Karpas-422 (cell line): ENCODE results near the gene ZNF619. TPM values are rescaled to one million over a fixed set of nuclear protein-coding genes. Genes with fewer than 3 reads are reported as not detected.

Experiments used
- DNase-seq: peaks from one replicate; pipeline ENCODE4 v3.0.0-alpha.2; 2015
- H2AFZ ChIP-seq: fragments of 200-600 bp; sonication (generic); 2 replicates; pipeline ENCODE4 v1.6.1; 2014; ENCODE audit warnings: antibody characterized with exemption, low read length, mixed read lengths
- H3K27ac ChIP-seq: fragments of 200-600 bp; sonication (generic); 2 replicates; pipeline ENCODE4 v1.5.1; 2014; ENCODE audit warnings: mild to moderate bottlenecking, low read length, moderate library complexity
- H3K27me3 ChIP-seq: fragments of 200-600 bp; sonication (generic); 2 replicates; pipeline ENCODE4 v1.6.1; 2014; ENCODE audit warnings: low read length, mixed read lengths
- H3K36me3 ChIP-seq: fragments of 200-600 bp; sonication (generic); 2 replicates; pipeline ENCODE4 v1.6.1; 2014; ENCODE audit warnings: low read length, mixed read lengths; ENCODE audit not compliant: insufficient read depth
- H3K4me1 ChIP-seq: fragments of 200-600 bp; sonication (generic); 2 replicates; pipeline ENCODE4 v1.6.1; 2014; ENCODE audit warnings: mild to moderate bottlenecking, low read length, mixed read lengths
- H3K4me2 ChIP-seq: fragments of 200-600 bp; sonication (generic); 2 replicates; pipeline ENCODE4 v1.6.1; 2014; ENCODE audit warnings: low read length, low read depth, mild to moderate bottlenecking; ENCODE audit not compliant: poor library complexity, severe bottlenecking
- H3K4me3 ChIP-seq: fragments of 200-600 bp; sonication (generic); 2 replicates; pipeline ENCODE4 v1.5.1; 2014; ENCODE audit warnings: mild to moderate bottlenecking, antibody characterized with exemption, low read length, mixed read lengths
- H3K79me2 ChIP-seq: fragments of 200-600 bp; sonication (generic); 2 replicates; pipeline ENCODE4 v1.6.1; 2014; ENCODE audit warnings: mild to moderate bottlenecking, low read length, mixed read lengths
- H3K9ac ChIP-seq: fragments of 200-600 bp; sonication (generic); 2 replicates; pipeline ENCODE4 v1.6.0; 2014; ENCODE audit warnings: low read length
- H3K9me2 ChIP-seq: fragments of 200-600 bp; sonication (generic), shearing (Covaris generic); replicated peaks from 2 replicates; pipeline ENCODE4 v1.6.0; 2014; ENCODE audit warnings: mild to moderate bottlenecking, low read length, moderate library complexity; ENCODE audit not compliant: insufficient read depth
- H3K9me3 ChIP-seq: fragments of 300-700, 200-600 bp; sonication (generic); 2 replicates; pipeline ENCODE4 v1.6.1; 2014; ENCODE audit warnings: low read length, mixed read lengths
- H4K20me1 ChIP-seq: fragments of 200-600 bp; sonication (generic); 2 replicates; pipeline ENCODE4 v1.6.1; 2014; ENCODE audit warnings: mild to moderate bottlenecking, antibody characterized with exemption, low read length, low read depth; ENCODE audit not compliant: insufficient read depth
- total RNA-seq: library from RNA; depleted of rRNA; stranded (reverse); fragments of >200 nt; shearing (Covaris generic); gene quantifications from 2 replicates; pipeline ENCODE4 v1.2.3, GENCODE V29; 2014; ENCODE audit warnings: low replicate concordance; rRNA removed

Gene ZNF619
- 13.1 and 13.3 TPM in 2 replicates for total RNA-seq

DNA sequence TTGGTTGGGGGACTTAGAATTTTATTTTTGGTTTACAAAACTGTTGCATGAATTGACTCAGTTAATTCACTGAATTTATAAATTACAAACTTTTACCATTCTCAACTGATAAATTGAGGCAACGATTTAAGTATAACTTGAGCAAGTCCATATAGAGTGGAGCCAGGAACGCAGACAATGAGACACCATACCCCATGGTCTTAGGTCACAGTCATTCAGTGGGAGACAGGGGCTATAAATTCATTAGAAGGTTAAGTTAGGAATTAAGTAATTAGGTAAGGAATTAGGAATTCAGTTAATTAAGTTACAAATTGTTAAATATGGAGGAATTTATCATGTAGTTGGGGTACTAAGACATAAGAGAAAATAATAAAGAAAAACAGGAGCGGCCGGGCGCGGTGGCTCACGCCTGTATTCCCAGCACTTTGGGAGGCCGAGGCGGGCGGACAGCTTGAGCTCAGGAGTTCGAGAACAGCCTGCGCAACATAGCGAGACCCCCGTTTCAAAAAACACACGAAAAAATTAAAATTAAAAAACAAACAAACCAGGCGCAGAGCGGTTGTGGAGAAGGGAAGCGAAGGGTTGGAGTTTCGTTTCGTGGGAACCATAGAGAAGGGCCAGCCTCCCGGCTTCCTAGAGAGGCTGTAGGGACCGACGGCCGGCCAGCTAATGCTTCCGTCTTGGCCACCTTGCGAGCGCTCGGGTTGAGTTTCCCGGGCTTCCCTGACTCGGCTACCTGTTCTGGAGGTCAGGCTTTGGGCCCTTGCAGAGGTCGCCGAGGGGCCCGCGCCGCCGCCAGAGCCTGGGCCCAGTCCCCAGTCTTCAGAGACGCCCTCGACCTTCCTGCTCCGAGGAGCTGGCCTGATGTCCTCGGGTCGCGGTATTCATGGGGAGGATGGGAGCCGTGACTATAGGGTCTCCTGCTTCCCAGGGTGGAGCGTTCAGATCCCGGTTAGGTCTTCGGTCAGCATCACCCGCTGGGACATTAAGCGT is at the start of gene ZNF619:
ZNF619 (plus strand) TSS at position 645 of the 993 bp plus-strand sequence. CDS start 858 bp downstream, outside the sequence.
- Histone ChIP-seq H3K27ac (no peak within 1 kb of the TSS), H3K9me3 (no peaks in the 10 kb centered on the region), H3K36me3 (no peaks in the 10 kb centered on the region), H3K4me1 (peaks cover 24% of the 10 kb centered on the region), H3K9me2 (no peaks in the 10 kb centered on the region), H3K79me2 (peaks cover 11% of the 10 kb centered on the region), H3K9ac (peak within 1 kb of the TSS; percentile 86), H4K20me1 (no peaks in the 10 kb centered on the region), H3K4me2 (peak within 1 kb of the TSS; percentile 97), H2AFZ (peak within 1 kb of the TSS; percentile 98), H3K4me3 (peak within 1 kb of the TSS; percentile 82), H3K27me3 (no peaks in the 10 kb centered on the region)
- DNase-seq: peak; percentile 89

DNA sequence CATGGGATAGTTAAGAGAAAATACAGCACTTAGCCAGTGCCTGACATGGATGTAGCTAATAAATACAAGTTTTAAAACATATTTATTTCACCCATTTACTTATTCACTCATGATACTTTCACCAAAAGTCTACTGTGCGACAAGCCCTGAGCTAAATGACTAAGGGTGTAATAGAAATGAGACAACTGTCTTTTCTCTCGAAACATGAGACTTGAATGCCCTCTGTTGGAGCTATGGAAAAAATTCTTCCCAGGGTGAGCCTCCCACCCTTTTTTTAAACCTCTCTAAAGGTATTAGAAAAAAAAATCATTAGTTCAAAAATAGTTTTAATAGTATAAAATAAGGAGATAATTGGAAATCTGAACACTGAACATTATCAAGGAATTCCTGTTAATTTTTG is 44.1 kb upstream of the ZNF619 start:
- no peak overlapping the region for H3K4me2 ChIP-seq
- H3K9me3 ChIP-seq: no peaks in the 10 kb centered on the region
- H2AFZ ChIP-seq: no peak overlapping the region
- H3K4me1 ChIP-seq: no peaks in the 10 kb centered on the region
- no peak overlapping the region for H3K27ac ChIP-seq
- no peaks in the 10 kb centered on the region for H3K36me3 ChIP-seq
- DNase-seq: no peak
- no peaks in the 10 kb centered on the region for H3K27me3 ChIP-seq
- H4K20me1 ChIP-seq: no peaks in the 10 kb centered on the region
- H3K9me2 ChIP-seq: no peaks in the 10 kb centered on the region
- H3K79me2 ChIP-seq: no peaks in the 10 kb centered on the region
- H3K9ac ChIP-seq: no peak overlapping the region
- H3K4me3 ChIP-seq: no peak overlapping the region

GRCh38 chr3:40437889-40438288 is 39.0 kb upstream of the ZNF619 start:
- Histone ChIP-seq H3K9me3 (no peaks in the 10 kb centered on the region), H4K20me1 (no peaks in the 10 kb centered on the region), H3K36me3 (no peaks in the 10 kb centered on the region), H3K27ac (no peak overlapping the region), H2AFZ (no peak overlapping the region), H3K4me2 (no peak overlapping the region), H3K27me3 (no peaks in the 10 kb centered on the region), H3K79me2 (no peaks in the 10 kb centered on the region), H3K9ac (no peak overlapping the region), H3K4me3 (no peak overlapping the region), H3K4me1 (no peaks in the 10 kb centered on the region), H3K9me2 (no peaks in the 10 kb centered on the region)
- no peak for DNase-seq

GRCh38 chr3:40445062-40445461 is 31.9 kb upstream of the ZNF619 start:
- Histone ChIP-seq H3K9ac (no peak overlapping the region), H3K27me3 (no peaks in the 10 kb centered on the region), H3K4me1 (no peaks in the 10 kb centered on the region), H3K9me2 (no peaks in the 10 kb centered on the region), H4K20me1 (no peaks in the 10 kb centered on the region), H3K36me3 (no peaks in the 10 kb centered on the region), H3K4me2 (no peak overlapping the region), H3K9me3 (no peaks in the 10 kb centered on the region), H2AFZ (no peak overlapping the region), H3K27ac (no peak overlapping the region), H3K79me2 (no peaks in the 10 kb centered on the region), H3K4me3 (no peak overlapping the region)
- peak; percentile 9 for DNase-seq

DNA sequence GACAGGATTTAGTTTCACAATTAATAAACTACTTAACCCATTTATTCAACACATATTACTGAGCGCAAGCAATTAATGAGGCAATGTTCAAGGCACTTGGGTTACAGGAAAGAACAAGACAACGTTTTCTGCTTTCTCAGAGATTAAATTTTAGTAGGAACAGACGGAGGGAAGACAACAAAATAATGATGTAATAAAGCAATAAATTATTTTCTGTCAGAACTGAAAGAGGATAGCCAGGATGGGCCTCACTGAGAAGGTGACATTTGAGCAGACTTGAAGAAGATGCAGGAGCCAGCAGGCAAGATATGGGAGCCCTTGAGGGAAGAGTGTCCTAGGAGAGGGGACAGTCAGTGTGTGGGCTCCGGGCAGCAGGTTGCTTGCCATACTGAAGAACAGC is 31.0 kb upstream of the ZNF619 start:
- H2AFZ ChIP-seq: no peak overlapping the region
- no peaks in the 10 kb centered on the region for H3K9me2 ChIP-seq
- H3K9ac ChIP-seq: no peak overlapping the region
- no peak overlapping the region for H3K27ac ChIP-seq
- H3K4me1 ChIP-seq: no peaks in the 10 kb centered on the region
- H3K36me3 ChIP-seq: no peaks in the 10 kb centered on the region
- H4K20me1 ChIP-seq: no peaks in the 10 kb centered on the region
- DNase-seq: peak; percentile 19
- H3K79me2 ChIP-seq: no peaks in the 10 kb centered on the region
- H3K27me3 ChIP-seq: no peaks in the 10 kb centered on the region
- no peak overlapping the region for H3K4me2 ChIP-seq
- H3K4me3 ChIP-seq: no peak overlapping the region
- H3K9me3 ChIP-seq: no peaks in the 10 kb centered on the region

DNA sequence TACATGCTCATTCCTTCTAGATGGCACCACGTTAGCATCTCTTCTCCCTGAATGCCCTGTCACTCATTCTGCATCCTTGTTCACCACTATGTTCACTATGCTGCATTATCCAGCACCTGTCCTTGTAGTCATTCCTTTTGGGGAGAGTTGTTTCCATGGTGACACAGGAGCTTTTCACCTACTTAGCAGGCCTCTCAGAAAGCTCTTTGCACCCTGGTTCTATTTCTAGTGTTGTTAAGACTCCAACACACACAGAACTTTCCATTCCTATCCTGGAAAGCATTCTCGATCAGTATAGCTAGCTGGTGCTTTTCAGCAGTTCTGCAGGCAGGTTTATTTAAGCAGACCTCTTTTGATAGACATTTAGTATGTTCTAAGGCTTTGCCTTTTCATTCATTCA is 26.5 kb upstream of the ZNF619 start:
- no peaks in the 10 kb centered on the region for H4K20me1 ChIP-seq
- no peak overlapping the region for H2AFZ ChIP-seq
- no peaks in the 10 kb centered on the region for H3K9me2 ChIP-seq
- no peaks in the 10 kb centered on the region for H3K36me3 ChIP-seq
- no peak overlapping the region for H3K4me3 ChIP-seq
- peaks cover 25% of the 10 kb centered on the region for H3K4me1 ChIP-seq
- H3K9ac ChIP-seq: no peak overlapping the region
- H3K4me2 ChIP-seq: no peak overlapping the region
- H3K27ac ChIP-seq: no peak overlapping the region
- no peaks in the 10 kb centered on the region for H3K9me3 ChIP-seq
- peak; percentile 22 for DNase-seq
- no peaks in the 10 kb centered on the region for H3K79me2 ChIP-seq
- no peaks in the 10 kb centered on the region for H3K27me3 ChIP-seq

- Histone ChIP-seq H3K27ac (no peak overlapping the region), H3K36me3 (no peaks in the 10 kb centered on the region), H4K20me1 (no peaks in the 10 kb centered on the region), H3K79me2 (peaks cover under 1% of the 10 kb centered on the region; the same call in 1 of the 2 replicates), H3K4me3 (no peak overlapping the region), H3K4me2 (peak overlapping the region; percentile 85), H3K9ac (no peak overlapping the region), H3K4me1 (peaks cover 30% of the 10 kb centered on the region), H2AFZ (no peak overlapping the region), H3K9me3 (no peaks in the 10 kb centered on the region), H3K27me3 (no peaks in the 10 kb centered on the region), H3K9me2 (no peaks in the 10 kb centered on the region)
- no peak for DNase-seq
Observed at GRCh38 chr3:40451551-40451950, 25.4 kb upstream of the ZNF619 start.

DNA sequence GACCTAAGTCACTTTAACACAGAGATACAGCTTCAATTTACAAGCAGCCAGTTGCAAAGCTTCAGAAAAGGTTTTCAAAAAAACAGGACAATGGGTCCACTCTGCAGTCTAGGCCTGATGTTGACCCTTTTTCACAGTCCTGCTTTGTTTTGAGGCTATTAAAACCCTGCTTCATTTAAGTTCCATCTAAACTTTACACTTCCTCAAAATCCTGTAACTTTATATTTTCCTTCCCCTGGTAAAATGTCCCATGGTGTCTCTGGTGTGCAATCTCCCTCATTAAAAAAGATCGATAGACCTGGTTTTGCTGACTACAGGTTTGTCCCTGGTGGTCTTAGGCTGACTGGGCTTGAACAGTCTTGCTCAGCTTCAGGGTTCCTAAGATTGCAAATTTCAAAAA is 24.9 kb upstream of the ZNF619 start:
- no peak overlapping the region for H3K27ac ChIP-seq
- H3K36me3 ChIP-seq: no peaks in the 10 kb centered on the region
- H4K20me1 ChIP-seq: no peaks in the 10 kb centered on the region
- H2AFZ ChIP-seq: 0 out of 2 replicates have a peak overlapping the region, but pooled peaks have one; percentile 2
- H3K4me2 ChIP-seq: peak overlapping the region; percentile 85
- H3K9ac ChIP-seq: peak overlapping the region; percentile 74
- peaks cover 4% of the 10 kb centered on the region; the same call in 1 of the 2 replicates for H3K79me2 ChIP-seq
- no peaks in the 10 kb centered on the region for H3K9me3 ChIP-seq
- H3K9me2 ChIP-seq: no peaks in the 10 kb centered on the region
- H3K4me1 ChIP-seq: peaks cover 31% of the 10 kb centered on the region
- peak; percentile 38 for DNase-seq
- H3K27me3 ChIP-seq: no peaks in the 10 kb centered on the region
- H3K4me3 ChIP-seq: peak overlapping the region; percentile 80
